ENCODE data around the gene CBLN1. TPM values are rescaled to one million over a fixed set of nuclear protein-coding genes. Genes with fewer than 3 reads are reported as not detected.

Gene CBLN1
- under 1 TPM in 1 of 2 donors, not detected in 1; 0.33 TPM for total RNA-seq
- under 1 TPM; 0.14 to 0.55 TPM for polyA plus RNA-seq

DNA sequence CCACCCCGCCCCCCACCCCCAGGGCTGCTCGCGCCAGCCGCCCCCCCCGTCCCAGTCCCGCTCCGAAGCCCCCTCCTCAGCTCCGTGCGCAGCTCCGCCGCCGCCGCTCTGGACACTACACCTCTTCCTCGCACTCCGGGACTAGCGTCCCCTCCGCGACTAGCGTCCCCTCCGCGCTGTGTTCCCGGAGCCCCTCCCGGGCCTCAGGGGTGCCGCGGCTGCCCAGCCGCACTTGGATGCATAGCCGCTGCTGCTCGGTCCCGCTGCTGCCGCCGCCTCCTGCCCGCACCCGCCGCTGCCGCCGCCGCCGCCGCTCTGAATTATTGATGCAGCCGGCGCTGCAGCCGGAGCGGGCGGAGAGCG, at the start of gene CBLN1:
Gene CBLN1, minus strand, starts transcription at position 359 of the 363 bp plus-strand sequence. CDS start 373 bp downstream, outside the sequence.
- no peaks in the 10 kb centered on the region for H3K9me3 ChIP-seq (ENCODE audit: control insufficient read depth in 4 of 4, low read length in 3 of 4)
- H3K9ac ChIP-seq (ENCODE audit: low read depth in 1 of 2, low read length in 2 of 2): no peak within 1 kb of the TSS
- peaks cover 18 to 34% (median 29%) of the 10 kb centered on the region in 4 donors for H3K4me1 ChIP-seq (ENCODE audit: control insufficient read depth in 4 of 4, insufficient read depth in 4 of 4, low read length in 3 of 4)
- no peak for DNase-seq (ENCODE audit: low spot score)
- H3K4me3 ChIP-seq (ENCODE audit: low read depth in 1 of 3, low read length in 3 of 3): peak within 1 kb of the TSS; percentile 1 to 65 (median 63)
- no peak for TF ChIP-seq FOXA1 (IDR thresholded peaks at IDR 0.05)
- TF ChIP-seq FOXA2 (IDR thresholded peaks at IDR 0.05): no peak
- no peak for TF ChIP-seq MAX (IDR thresholded peaks at IDR 0.05)
- TF ChIP-seq RXRA (IDR thresholded peaks at IDR 0.05): no peak
- TF ChIP-seq SP1 (IDR thresholded peaks at IDR 0.05): no peak
- no peak for TF ChIP-seq CTCF (IDR thresholded peaks at IDR 0.05; ENCODE audit: low read depth, low read length, missing input control)
- TF ChIP-seq TAF1 (conservative IDR thresholded peaks at IDR 0.05): no peak
- no peak for TF ChIP-seq RAD21 (IDR thresholded peaks at IDR 0.05)
- TF ChIP-seq JUND (IDR thresholded peaks at IDR 0.05): no peak
- no peak for TF ChIP-seq GABPA (IDR thresholded peaks at IDR 0.05 in 1 of 2, conservative IDR thresholded peaks at IDR 0.05 in 1 of 2)
- no peak for TF ChIP-seq REST (IDR thresholded peaks at IDR 0.05)
- no peak for TF ChIP-seq ZBTB33 (IDR thresholded peaks at IDR 0.05)
- TF ChIP-seq NR2F2 (IDR thresholded peaks at IDR 0.05): no peak
- no peak for TF ChIP-seq EGR1 (IDR thresholded peaks at IDR 0.05; ENCODE audit: low read depth in 2 of 2)
- no peak for TF ChIP-seq YY1 (IDR thresholded peaks at IDR 0.05)
- TF ChIP-seq HNF4G (IDR thresholded peaks at IDR 0.05): no peak
- no peak for TF ChIP-seq HNF4A (conservative IDR thresholded peaks at IDR 0.05)
- TF ChIP-seq ATF3 (IDR thresholded peaks at IDR 0.05): no peak
- peaks cover 5 to 21% (median 17%) of the 10 kb centered on the region in 4 donors for H3K27me3 ChIP-seq (ENCODE audit: control insufficient read depth in 4 of 4, insufficient read depth in 4 of 4, low read length in 3 of 4)
- no peak within 1 kb of the TSS for H3K27ac ChIP-seq (ENCODE audit: low read depth in 1 of 2, low read length in 2 of 2)
- H3K36me3 ChIP-seq (ENCODE audit: control insufficient read depth in 4 of 4, insufficient read depth in 3 of 4, low read depth in 1 of 4, low read length in 3 of 4): no peaks in the 10 kb centered on the region
- WGBS: 3% methylated on average over 45 of the region's 45 CpGs

Measured in liver (tissue), 9 donors.